Measurements from ENCODE around the gene PI4KA.

Gene PI4KA

DNA sequence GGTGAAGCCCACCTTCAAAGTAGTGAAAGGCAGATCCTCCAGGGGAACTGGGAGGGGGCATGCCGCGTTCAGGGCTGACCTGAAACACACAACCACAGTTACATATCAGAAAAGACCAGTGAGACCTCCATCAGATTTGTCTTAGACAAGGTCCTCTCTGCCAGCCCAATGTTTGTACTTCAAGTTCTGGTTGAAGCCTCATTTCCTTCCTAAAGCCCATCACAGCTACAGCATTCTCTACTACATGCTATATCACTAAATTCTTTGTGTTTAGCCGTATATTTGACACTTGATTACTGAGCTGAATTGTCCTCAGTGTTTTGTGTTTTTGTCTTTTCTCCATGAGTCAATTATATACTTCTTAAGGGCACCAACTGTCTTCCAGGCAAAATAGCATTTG, 40.1 kb downstream of the PI4KA start:
- no peak for DNase-seq (ENCODE audit: low read depth in 2 of 2, low spot score in 1 of 2)

DNA sequence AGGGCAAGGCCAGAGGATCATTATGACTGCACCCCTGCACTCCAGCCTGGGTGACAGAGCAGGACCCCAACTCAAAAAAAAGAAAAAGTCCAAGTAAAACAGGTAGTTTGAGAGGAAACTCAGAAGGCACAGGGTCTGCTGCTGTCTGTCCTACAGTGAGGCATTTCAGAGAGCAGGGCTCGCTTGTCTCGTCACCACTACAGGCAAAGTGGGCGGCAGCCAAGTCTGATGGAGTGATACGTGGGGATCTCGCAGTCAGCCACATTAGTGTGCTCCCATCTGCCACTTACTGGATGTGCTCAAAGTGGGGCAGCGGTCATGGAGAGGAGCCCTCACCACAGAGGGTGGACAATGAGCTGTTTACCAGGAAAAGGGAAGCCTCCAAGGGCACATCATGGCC, 42.1 kb downstream of the PI4KA start:
- no peak for DNase-seq (ENCODE audit: low read depth in 2 of 2, low spot score in 1 of 2)

DNA sequence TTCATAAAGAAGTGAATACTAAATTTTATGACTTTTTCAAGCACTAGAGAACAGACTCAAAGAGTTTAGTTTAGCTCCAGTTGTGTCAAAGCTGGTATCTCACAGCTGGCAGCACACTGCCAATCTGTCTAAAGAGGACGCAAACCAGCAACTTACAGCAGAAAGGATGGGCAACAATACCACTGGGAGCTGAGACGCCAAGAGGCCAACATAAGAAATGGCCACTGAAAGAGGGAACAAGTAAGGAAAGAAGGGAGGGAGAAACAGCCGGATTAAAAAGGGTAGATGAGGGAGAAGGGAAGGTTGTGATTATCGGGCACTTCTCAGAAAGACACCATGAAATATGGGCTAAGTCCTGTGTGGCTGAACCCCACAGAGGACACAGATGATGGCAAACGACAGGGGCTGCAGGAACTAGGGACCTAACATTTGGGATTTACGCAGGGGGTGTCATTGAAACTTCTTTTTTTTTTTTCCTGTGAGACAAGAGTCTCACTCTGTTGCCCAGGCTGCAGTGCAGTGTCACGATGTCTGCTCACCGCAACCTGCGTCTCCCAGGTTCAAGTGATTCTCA, 43.0 kb downstream of the PI4KA start:
- no peak for DNase-seq (ENCODE audit: low read depth in 2 of 2, low spot score in 1 of 2)

DNA sequence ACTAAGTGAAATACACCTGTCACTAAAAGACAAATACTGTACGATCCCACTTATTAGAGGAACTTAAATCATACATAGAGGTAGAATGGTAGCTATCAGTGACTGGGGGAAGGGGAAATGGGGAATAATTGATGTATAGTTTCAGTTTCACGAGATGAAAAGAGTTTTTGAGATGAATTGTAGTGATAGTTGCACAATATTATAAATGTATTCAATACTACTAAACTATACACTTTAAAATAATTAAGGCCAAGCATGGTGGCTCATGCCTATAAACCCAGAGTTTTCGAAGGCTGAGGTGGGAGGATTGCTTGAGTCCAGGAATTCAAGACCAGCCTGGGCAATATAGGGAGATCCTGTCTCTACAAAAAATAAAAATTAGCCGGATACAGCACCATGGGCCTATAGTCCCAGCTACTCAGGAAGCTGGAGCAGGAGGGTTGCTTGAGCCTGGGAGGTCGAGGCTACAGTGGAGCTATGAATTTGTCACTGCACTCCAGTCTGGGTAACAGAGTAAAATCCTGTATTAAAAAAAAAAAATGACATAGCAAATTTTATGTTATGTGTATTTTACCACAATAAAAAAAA, 44.3 kb downstream of the PI4KA start:
- DNase-seq (ENCODE audit: low read depth in 2 of 2, low spot score in 1 of 2) = no peak

DNA sequence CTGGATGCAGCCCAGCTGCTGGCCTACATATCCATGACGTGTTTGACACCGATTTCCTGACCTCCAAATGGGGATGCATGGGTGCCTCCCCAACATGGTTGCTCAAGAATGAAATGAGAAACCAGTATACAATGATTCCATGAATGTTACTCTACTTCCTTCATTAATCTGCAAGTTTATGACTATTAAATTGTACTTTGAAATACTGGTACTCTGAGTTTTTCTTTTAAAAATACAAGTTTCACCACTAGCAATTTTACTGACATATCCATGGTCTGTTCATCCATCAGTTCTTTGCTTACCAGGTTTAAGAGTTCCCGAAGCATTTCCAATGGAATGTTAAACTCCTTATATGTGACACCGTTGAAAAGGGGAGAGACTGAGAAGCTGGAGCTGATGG, 45.6 kb downstream of the PI4KA start:
- DNase-seq (ENCODE audit: low read depth in 2 of 2, low spot score in 1 of 2) = no peak

DNA sequence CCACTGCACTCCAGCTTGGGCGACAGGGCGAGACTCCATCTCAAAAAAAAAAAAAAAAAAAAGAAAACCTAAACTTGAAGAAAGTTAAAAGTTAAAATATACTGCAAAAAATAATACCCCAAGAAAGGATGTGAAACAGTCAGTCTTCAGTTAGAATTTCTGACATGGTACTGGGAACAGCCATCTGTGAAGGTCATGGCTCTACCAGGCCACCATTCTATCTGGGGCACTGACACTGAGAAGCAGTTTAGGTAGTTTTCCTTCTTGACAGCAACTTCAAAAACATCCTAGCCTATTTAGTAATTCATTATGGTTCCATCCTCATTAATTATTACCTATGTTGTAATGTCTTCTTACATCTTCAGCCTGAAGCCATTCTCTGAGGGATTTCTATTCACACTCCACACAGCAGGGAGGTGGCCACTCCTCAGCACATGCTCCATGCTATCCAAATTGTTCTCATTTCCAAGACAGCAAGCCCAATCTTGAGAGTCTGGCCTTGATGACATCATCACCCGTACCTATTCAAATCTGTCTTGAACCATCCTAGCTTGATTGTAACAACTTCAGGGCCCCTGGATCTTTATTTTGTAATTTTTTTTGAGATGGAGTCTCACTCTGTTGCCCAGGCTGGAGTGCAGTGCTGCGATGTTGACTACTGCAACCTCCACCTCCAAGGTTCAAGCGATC, 46.5 kb downstream of the PI4KA start:
- DNase-seq (ENCODE audit: low read depth in 2 of 2, low spot score in 1 of 2) = no peak

DNA sequence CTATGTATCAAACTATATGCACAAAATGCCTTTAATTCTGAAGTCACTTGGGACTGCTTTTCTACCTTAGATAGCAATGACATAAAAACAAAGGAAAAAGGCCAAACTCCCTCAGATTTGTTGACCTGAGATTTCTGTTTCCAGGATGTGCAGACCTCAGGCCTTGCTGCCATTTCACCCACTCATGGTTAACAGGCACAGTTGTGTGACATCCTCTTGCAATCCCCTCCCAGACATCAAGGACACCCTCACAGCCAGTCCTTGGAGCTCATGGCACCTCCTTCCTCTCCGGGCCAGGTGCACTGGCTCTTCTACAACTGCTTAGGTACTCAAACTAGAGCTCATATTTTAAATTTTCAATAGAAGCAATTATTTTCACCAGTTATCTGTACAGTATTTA, 47.4 kb downstream of the PI4KA start:
- no peak for DNase-seq (ENCODE audit: low read depth in 2 of 2, low spot score in 1 of 2)

DNA sequence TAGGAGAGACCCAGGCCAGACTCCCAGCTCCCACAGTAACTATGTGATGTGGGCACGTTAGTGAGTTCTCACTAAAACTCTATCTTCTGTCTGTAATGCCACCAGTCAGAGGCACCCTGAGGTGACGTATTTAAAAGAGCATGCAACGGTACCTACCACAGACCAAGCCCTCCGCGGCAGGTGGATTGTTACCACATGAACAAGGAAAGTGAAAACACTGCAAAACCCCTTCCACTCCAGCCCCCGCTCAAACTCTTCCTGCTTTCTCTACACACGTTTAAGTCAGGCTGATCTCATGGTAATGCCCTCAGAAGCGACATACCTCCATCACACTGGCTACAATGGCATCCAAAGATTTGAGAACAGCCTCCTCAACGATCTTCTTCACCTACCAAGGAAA, 48.0 kb downstream of the PI4KA start:
- DNase-seq (ENCODE audit: low read depth in 2 of 2, low spot score in 1 of 2) = no peak

DNA sequence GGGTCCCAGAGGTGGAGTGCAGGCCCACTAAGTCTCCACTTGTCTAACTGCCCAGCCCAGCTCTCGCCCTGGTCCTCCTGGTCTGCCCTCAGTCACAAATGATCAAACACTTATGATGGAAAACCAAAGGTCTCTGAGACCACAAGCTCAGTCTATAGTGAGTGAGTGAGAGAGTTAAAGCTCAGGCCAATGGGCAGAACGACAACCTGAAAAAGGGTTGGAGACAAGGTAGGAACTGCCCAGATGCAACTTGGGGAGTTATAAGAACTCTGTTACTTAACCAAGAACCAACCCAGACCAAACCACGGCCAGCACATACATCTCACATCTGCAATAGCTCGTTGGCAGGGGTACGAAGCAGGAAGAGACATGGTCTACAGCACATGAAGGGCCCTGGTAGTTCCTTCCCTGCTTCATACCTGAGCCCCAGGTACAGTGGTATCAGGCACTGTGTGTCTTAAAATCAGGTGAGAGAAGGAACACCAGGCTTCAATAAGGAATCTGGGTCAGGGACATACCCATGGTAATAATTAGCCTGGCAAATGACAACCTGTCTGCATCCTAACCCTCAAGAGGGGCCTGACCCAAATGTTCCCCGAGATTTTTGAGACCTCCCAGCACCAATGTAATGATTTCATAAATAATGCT, 48.9 kb downstream of the PI4KA start:
- no peak for DNase-seq (ENCODE audit: low read depth in 2 of 2, low spot score in 1 of 2)

DNA sequence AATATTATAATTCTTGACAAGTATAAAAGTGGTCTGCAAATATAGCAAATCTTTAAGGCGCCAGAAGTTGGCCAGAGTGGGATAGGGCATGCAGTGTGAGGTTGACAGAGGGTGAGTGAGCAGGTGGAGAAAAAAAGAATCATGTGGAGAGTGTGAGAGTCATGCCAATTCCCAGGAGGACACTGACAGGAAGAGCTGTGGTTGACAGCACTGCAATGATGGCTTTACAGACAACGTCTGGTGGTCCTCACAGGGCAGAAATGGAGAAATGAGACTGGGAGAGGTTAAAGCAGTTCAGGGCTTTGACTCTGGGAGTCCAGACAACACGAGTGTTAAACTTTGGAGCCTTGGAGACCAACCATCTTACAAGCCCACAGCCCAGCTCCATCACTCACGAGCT, 49.8 kb downstream of the PI4KA start:
- no peak for DNase-seq (ENCODE audit: low read depth in 2 of 2, low spot score in 1 of 2)

DNA sequence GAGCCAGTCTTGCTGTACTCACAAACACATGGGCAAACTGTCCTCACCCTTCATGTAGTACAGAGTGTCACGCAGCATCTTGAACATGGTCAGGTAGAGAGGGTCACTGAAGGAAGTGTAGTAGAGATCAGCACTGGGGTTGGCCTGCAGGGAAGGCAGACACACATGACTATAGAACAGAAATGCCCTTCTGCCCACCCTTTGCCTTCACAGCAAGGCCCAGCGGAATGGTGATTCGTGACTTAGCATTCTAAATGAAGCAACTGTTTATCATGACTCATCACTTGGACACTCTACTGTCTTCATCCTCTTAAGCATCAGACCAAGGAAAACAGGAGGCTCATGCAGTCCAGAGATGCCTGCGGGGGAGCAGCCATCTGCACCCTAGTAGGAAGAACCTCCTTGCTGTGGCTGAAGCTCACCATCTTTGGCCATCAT, 51.3 kb downstream of the PI4KA start:
- no peak for DNase-seq (ENCODE audit: low read depth in 2 of 2, low spot score in 1 of 2)

DNA sequence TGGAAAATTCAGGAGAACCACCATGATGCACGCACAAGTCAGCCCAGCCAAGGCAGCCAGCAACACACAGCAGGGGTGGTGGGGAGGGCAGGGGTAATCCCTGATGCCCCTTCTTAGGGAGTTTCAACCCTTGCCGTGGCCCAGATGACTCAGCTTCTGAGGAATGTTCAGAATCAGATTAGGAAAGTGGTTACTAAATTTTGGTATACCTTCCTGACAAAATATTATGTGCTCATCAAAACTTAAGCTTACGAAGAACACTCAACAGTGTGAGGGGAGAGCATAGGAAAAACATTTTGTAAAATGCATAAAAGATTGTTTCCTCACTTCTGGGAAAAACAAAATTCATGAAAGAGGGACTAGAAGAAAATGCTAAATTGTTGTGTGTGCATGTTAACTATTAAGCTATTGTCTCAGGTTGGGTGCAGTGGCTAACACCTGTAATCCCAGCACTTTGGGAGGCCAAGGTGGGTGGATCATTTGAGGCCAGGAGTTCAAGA, 52.6 kb downstream of the PI4KA start:
- no peak for DNase-seq (ENCODE audit: low read depth in 2 of 2, low spot score in 1 of 2)

DNA sequence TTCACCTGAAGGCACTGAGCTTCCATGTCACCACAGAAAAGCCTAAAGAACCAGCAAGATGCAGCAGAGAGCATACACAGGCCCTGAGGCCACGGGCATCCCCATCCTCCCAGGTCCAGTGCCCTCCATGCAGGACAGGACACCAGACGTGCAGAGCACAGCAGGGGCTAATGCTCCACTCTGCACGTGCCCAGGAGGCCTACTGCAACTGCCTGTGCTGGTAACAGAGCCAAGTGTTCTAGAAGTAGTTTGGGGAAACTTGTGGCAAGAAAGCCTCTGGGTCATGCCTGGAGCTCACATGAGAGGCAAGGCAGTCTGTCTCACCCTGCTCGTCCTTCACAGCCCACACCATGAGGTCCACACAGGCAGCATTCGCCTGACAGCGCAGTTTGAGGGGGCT, 54.0 kb downstream of the PI4KA start:
- no peak for DNase-seq (ENCODE audit: low read depth in 2 of 2, low spot score in 1 of 2)

DNA sequence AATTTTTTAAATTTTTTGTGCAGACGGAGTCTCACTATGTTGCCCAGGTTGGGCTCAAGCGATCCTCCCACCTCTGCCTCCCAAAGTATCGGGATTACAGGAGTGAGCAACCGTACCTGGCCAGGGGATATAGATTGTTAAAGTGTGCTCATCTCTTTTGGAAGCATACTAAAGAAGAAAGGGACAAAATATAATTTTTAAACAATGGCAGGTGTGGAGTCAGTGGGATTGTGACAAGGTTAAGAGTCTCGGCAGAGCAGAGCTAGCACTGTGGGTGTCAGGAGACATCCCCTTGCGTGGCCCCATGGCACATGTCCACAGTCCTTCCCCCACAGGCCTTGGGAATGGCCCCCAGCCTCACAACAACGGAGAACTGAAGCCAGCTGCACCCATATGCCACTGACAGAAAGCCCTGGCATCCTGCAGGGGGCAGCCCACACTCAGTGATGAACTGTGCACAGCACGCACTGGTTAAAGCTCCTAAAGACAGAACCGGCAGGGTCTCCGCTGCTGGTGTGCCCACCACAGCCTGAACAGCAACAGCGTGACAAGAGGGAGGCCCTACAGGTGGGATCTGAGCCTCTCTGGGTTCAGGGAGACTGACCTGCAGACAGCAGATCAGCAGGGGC, 54.8 kb downstream of the PI4KA start:
- DNase-seq (ENCODE audit: low read depth in 2 of 2, low spot score in 1 of 2) = no peak

DNA sequence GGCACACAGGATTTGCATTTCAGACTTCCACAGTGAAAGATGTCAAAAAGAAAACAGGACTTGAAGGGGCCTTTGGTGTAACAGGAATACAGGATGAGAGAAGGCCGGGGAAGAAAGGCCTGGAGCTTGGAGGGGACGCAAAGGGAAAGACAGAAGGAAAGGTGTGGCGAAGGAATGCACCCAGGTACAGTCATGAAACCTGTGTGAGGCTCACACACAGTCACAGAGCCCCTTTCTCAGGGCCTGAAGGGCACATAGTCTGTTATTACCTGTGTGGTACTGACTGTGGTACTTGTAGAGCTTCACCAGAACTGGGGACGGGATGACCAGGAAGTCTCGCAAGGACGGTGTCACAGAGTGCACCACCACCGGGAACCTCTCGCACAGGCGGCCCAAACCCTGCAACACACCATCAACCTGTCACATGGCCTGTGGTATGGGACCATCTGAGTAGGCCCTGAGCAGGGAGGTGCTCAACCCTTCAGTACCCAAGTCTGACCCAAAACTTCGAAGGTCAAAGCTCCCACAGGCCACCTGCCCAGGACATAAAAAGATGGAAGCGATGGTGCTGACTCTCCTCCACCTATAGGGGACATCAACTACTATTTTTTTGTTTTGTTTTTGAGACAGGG, 55.6 kb downstream of the PI4KA start:
- DNase-seq (ENCODE audit: low read depth in 2 of 2, low spot score in 1 of 2) = no peak

DNA sequence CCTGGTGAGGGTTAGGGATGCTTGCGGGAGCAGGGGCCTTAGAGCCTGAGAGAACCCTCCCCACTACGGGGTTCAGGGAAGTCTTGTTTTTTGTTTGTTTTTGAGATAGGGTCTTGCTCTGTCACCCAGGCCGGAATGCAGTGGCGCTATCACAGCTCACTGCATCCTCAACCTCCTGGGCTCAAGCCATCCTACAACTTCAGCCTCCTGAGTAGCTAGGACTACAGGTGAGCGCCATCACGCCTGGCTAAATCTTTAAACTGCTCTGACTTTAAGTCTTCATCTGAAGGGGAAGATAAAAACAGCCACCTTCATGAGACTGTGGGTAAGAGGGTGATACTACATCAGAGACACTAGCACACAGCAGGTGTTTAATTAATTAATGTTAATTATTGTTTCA, 56.2 kb downstream of the PI4KA start:
- no peak for DNase-seq (ENCODE audit: low read depth in 2 of 2, low spot score in 1 of 2)

DNA sequence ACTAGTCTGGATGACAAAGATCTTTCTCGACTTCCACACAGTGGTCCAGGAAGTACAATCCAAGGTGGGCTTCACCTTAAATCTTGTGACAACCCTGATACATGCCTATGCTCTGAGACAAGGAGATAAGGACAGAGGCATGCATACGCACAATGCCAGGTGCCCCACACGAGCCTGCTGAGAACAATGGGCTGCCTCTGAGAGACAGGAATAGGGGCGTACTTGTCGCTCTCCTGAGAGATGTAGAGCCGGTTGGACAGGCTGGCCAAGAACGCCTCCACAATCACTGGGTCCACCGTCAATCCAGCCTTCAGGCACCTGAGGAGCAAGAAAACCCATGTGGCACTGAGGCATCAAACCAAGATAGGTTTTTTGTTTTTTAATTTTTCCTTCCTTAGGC, 59.2 kb downstream of the PI4KA start:
- no peak for DNase-seq (ENCODE audit: low read depth in 2 of 2, low spot score in 1 of 2)

DNA sequence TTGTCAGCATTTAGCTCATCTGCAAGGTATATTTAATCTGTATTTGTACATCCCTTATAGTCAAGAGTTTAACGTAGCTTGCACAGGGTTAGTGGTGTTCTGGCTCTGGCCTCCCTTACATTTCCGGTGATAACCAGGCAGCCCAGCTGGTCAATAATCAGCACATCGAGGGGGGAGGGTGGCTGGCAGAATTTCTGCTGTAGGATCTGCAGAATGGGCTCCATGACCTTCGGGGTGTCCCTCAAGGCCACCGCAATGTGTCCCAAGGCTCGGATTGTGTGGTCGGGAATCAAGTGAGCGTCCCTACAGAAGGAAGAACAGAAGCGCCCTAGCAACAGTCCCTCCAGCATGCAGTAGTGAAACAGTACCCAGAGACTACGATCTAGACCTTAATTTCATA, 59.6 kb downstream of the PI4KA start:
- no peak for DNase-seq (ENCODE audit: low read depth in 2 of 2, low spot score in 1 of 2)

DNA sequence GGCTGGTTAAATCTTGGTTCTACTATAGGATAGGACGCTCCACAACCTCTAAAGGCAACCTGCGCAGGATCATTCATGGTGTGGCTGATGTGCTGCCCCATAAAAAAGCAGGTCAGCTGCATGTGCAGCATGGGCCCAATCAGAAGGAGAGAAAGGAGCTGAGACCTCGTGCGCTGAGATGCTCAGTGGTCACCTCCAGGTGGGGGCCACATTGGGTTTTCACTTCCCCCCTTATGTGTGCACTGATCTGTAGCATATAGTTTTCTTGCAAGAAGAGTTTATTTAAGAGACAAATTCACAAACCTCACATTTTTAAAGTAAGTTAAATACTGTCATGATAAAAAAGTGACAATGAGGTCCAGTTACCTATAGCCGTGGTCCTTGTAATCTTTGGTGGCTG, 60.4 kb downstream of the PI4KA start:
- no peak for DNase-seq (ENCODE audit: low read depth in 2 of 2, low spot score in 1 of 2)

DNA sequence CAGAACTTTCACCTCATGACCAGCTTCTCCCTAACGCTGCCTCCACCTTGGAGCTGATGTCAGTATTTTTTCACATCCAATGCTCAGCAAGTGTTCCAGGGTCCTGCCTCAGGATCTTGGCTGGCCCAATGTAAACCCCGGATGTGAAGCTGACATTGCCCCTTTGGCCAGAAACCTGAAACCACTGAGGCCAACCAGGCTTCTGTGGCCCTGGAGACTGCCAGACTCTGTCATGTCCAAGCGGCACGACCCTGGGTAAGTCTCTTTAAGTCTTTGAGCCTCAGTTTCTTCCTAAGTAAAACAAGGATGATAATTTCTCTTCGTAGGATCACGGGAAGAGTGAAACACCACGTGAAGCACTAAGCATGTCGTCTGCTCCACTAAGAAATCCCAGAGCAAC, 61.9 kb downstream of the PI4KA start:
- no peak for DNase-seq (ENCODE audit: low read depth in 2 of 2, low spot score in 1 of 2)

DNA sequence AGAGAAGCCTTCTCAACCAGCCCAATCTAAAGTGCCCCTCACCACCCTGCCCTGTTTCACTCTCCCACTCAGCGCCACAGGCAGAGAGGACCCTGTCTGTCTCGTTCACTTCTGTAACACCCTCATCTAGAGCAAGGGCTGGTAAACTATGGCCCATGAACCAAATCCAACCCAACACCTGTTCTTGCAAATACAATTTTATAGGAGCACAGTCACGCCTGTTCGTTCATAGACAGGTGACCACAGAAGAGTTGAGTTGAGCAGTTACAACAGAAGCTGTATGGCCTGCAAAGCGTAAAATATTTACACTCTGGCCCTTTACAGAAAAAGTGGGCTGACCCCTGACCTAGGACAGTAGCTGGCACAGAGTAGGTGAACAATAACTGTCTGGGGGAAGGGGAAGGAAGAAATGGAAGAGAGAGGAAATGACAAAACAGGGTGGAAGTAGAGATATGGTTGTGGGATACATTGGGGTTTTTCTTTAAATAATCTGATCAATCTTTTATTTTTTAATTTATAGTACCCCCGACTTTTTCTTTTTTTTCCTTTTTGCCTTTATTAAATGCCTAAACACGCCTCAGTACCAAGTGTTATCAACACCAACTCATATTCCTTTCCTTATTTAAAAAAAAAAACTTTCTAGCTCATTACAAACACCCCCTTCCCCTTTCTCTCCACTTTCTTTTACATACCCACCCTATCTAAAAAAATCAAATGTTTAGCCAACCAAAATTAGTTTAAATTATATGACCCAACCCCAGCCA, 63.8 kb downstream of the PI4KA start:
- no peak for DNase-seq (ENCODE audit: low read depth in 2 of 2, low spot score in 1 of 2)
